GM18520 (cell line): Measurements from ENCODE around the gene SBNO2.

Experiments used
- ATAC-seq: cut with Tn5 transposase; IDR thresholded peaks from one replicate; pipeline ENCODE4 v1.9.1; 2021; ENCODE audit not compliant: unreplicated experiment

Gene SBNO2

GRCh38 chr19:1090731-1091543, 83.1 kb downstream of the SBNO2 start:
- ATAC-seq: no peak

DNA sequence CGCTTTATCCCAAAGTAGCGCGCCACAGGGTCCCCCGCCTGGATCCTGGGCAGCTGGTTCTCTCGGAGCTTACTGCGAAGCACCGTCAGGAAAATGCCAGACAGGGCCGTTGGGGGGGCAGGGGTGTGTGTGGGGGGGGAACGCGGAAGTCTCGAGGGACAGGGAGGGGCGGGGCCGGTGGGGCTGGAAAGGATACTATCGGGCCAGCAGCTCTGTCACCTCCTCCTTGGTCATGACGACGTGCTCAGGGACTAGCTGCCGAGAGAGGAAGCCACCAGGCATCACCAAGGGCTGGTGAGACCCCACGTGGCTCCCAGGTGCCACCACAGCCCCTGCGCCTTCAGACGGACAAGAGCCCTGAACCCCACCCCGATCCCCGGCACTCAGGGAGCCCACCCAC, 84.2 kb downstream of the SBNO2 start:
- no peak for ATAC-seq

DNA sequence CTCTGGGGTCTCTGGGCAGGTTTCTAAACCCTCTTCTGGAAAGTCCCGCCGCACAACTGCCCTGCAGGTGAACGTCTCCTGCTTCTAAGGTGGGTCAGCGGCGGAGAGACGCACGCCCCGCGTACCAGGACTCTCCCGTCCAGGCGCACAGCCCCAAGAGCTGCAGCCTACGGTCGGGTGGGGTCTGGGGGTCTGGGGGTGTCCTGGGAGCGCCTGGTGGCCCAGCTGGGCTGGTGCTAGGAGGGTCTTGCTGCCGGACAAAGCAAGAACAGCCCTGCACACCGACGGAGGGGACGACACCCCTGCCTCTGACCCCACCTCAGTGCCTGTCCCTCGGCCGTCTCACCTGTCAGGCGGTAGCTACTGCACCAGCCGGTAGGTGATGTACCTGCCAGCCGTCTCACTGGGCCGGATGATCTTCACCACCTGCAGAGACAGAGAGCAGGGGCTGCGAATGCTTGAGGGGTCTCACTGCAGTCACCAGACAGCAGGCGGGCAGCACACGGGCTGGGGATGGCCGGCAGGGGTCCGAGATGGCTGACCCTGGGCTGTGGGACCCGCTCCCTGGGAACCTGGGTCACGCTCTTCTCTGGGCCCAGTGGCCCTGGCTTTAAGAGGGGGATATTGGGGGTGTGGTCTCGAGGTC, 84.8 kb downstream of the SBNO2 start:
- no peak for ATAC-seq

DNA sequence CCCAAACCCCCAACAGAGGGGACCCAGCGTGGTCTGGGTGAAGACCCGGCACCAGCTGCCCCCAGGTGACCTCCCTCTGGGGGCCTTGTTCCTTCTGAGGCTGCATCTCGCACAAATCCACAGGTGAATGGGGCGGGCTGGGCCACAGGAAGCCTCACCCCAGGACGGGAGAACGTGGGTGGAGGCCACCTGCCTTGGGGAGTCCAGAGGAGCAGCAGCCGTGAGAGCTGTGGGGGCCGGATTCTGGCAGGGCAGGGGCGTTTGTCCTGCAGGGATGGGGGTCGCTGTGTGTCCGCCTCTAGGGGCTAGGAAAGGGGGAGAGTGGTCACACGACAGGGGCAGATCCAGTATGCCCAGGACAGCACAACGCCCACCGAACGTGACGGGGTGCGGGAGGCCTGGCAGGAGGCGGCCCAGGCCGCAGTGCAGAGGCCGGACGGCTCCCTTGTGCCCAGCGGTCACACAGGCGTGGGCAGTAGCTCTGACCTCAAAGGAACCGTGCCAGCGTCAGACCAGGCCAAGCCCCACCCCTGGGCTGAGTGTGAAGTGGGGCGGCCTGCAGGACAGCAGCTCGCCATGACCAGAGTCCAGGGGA, 85.6 kb downstream of the SBNO2 start:
- no peak for ATAC-seq

DNA sequence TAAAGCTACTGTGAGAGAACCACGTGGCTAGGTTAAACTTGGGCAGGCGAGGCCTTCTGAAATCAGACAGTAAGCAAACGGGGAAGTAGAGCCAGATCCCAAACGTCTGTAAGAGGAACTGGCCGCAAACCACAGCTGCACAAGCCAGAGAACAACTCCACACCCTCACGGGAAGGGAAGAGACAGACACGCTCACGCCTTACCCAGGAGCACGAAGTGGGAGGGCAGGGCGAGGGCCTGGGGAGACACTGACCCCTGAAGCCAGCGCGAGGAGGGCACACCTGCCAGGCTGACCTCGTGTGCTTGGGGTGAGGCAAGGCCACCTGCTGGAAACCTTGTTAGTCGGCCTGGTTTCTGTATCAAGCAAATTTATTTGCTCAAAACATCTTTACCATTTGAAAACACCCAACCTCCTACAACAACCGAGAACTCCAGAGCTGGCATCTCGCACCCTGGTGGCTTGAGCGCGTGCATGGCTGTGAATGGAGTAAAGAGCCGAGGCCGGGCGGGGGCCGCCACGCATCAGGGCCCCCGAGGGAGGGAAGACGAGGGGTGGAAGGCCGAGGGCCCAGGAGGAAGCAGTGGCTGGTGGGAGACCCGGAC, 86.2 kb downstream of the SBNO2 start:
- ATAC-seq: no peak

- ATAC-seq: no peak
These were observed 87.5 kb downstream of the SBNO2 start for GRCh38 chr19:1086613-1087012.

DNA sequence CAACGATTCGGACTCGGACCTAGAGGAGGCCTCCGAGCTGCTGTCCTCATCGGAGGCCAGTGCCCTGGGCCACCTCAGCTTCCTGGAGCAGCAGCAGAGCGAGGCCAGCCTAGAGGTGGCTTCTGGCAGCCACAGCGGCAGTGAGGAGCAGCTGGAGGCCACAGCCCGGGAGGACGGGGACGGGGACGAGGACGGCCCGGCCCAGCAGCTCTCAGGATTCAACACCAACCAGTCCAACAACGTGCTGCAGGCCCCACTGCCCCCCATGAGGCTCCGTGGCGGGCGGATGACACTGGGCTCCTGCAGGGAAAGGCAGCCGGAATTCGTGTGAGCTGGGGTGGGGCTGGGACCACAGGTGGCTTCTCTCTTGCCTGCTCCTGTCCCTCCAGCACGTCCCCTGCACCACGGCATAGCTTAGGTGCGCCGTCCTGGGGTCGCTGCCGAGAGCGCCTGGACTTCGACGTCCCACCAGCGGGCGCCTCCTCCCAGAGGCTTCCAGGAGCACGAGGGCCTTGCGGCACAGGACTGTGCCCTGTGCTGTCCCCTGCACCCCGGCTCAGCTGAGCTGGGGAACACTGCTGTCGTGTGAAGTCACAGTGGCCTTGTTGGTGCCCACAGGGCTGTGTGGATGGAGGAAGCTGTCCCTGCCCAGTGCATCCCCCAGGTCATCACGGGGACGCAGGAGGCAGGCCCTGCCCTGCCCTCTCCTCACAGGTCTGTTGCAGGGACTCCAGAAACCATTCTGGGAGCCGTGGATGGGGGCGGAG, 88.2 kb downstream of the SBNO2 start:
- ATAC-seq: no peak

- no peak for ATAC-seq
These were observed 88.9 kb downstream of the SBNO2 start for GRCh38 chr19:1085053-1085658.

GRCh38 chr19:1084024-1084868, 89.8 kb downstream of the SBNO2 start:
- ATAC-seq: no peak

GRCh38 chr19:1082928-1083816, 90.9 kb downstream of the SBNO2 start:
- ATAC-seq: no peak

DNA sequence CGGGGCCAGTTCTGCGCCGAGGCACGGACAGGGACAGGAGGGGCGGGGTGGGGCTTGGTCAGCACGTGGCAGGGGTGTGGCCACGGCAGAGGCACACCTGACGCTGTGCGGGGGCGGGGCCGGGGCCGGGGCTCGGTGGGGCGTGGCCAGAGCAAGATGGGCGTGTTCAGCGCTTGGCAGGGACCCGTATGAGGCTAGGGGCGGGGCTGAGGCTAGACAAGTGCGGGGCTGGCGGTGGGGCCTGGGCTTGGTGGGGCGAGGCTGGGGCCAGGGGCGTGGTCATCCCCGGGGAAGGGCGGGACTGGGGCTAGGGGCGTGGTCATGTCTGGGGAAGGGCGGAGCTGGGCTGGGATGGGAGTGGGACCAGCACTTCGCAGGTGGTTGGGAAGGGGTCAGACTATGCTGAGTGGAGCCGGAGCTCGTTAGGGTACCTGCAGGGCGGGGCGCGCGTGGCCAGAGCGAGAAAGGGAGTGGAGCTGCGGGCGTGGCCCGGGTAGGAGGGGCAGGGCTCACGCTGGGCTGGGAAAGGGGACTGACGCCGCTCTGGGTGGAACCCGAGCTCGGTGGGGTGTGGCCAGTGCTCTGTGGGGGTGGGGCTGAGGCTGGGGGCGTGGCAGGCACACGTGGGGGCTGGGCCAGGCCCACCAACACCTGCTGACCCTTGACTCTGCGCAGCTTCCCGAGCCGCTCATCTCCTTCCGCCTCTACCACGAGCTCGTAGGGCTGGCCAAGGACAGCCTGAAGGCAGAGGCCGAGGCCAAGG, 91.7 kb downstream of the SBNO2 start:
- ATAC-seq: no peak

DNA sequence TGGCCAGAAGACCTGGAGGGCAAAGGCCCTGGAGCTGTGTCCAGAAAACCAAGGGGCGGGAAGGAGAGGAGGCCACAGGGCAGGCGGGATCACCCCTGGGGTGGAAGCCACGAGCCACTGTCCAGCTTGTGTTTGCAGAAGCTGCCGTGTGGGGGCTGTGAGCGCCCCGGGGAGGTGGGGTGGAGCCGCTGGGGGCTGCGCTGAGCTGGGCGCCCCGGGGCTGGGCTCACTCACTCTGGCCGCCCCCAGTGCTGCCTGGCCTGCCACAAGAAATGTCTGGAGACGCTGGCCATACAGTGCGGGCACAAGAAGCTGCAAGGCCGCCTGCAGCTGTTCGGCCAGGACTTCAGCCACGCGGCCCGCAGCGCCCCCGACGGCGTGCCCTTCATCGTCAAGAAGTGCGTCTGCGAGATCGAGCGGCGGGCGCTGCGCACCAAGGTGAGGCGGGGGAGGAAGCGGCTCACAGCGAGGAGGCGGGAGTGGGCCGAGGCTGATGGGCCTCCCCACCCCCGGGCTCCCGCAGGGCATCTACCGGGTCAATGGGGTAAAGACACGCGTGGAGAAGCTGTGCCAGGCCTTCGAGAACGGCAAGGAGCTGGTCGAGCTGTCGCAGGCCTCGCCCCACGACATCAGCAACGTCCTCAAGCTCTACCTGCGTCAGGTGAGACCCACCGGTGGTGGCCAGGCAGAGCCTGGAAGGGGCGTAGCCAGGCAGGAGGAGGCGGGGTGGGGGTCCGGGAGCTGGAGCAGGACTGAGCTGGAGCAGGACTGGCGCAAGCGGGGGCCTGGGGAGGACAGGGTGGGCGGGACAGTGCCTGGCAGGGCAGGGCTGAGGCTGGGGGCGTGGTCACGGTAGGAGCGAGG, 92.5 kb downstream of the SBNO2 start:
- ATAC-seq: no peak

DNA sequence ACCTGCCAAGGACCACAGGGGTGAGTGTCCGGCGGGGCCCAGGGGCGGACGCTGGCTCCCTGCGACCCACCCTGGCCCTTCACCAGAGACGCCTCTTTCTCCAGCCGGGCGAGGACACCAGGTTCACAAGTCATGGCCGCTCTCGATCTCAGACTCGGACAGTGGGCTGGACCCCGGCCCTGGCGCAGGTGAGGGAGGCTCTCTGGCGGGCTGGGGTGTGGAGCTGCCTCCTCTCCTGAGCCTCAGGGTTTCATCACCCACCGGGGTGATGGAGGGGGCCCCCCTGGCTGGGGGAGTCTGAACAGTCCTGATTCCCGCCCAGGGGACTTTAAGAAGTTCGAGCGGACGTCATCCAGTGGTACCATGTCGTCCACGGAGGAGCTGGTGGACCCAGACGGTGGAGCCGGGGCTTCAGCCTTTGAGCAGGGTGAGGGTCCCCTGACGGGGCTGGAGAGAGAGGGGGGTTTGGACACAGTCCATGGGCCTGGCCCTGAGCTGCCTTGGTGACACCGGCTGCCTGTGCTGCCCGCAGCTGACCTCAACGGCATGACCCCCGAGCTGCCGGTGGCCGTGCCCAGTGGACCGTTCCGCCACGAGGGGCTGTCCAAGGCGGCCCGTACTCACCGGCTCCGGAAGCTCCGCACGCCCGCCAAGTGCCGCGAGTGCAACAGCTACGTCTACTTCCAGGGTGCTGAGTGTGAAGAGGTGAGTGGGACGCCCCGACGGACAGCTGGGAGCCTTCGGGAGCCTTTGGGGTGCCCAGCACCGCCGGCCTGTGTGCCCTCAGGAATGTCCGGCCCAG, 93.5 kb downstream of the SBNO2 start:
- ATAC-seq: no peak

DNA sequence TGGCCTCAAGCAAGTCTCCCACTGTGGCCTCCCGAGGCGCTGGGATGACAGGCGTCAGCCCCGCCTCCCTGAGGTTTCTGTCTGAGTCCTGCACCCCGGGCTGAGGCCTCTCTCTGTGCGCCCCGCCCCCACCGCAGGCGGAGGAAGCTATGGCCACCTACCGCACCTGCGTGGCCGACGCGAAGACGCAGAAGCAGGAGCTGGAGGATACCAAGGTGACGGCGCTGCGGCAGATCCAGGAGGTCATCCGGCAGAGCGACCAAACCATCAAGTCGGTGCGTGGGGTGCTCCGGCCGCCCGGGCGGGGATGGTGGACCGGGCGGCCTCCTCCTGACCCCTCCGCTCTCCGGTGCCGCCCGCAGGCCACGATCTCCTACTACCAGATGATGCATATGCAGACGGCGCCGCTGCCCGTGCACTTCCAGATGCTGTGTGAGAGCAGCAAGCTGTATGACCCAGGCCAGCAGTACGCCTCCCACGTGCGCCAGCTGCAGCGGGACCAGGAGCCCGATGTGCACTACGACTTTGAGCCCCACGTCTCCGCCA, 94.4 kb downstream of the SBNO2 start:
- no peak for ATAC-seq

- peak; percentile 61 for ATAC-seq
These were observed 97.1 kb downstream of the SBNO2 start for GRCh38 chr19:1076951-1077350.

- ATAC-seq: no peak
These were observed 98.1 kb downstream of the SBNO2 start for GRCh38 chr19:1076046-1076386.
